ENCODE results near the gene CSMD2.
A peak's percentile ranks its signal among the peaks of the same experiment; 100 is the strongest.
"Not testable (repeated sequence)": the region's sequence is repeated elsewhere in the genome, so short reads cannot be mapped to it uniquely, and the experiment has no call there.

The CSMD2 gene

GRCh38 chr1:33516428-33516827 is 648.6 kb downstream of the CSMD2 start:
- DNase-seq = no peak

DNA sequence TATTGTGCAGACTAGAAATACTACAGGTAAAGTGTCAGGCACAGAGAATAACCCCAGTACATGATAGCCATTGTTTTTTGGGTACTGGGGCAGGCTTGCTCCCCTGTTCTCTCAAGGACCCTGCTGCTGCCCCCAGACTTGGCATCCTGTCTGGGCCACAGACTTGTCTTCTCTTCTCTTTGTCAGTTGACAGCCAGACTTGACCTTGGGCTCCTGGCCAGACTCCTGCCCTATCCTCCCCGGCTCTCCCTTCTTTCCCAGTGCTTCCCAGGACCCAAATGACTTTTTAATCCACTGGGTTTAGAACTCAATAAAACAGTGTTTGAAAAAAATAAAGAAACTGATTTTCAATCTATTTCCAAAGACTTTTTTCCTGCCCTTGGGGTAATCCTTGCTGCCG is 649.4 kb downstream of the CSMD2 start:
- DNase-seq = no peak

- DNase-seq = no peak
These were observed 649.9 kb downstream of the CSMD2 start for GRCh38 chr1:33515112-33515511.

DNA sequence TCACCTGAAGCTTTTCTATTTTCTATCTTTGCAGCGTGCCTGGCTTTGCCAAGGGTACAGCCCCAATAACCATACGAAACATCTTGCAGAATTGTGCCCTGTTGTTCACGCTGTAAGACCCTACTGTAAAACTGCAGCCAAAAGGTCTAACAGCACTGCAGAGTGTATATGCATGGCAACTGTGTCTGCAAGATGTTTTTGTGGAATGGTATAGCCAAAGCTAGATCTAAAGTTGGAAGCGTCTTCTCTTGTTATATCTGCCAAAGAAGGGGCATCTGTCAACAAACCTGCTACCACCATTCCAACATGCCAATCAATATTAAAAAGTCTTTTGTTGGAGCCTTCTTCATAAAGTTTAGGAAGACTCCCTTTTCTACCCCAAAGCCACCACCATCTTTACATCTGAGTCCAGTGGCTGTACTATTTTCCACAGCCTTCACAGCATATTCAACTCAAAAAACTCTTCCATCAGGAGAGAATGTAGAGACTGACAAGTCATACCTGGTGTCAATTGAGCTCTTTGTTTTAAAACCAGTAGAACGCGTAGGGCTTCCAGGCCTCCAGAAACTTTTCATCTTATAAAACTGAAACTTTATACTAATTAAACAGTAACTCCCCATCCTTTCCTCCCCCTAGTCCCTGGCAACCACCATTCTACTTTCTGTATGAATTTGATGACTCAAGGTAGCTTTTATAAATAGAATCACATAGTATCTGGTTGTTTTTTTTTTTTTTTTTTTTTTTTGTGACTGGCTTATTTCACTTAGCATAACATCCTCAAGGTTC is 652.6 kb downstream of the CSMD2 start:
- no peak for DNase-seq

DNA sequence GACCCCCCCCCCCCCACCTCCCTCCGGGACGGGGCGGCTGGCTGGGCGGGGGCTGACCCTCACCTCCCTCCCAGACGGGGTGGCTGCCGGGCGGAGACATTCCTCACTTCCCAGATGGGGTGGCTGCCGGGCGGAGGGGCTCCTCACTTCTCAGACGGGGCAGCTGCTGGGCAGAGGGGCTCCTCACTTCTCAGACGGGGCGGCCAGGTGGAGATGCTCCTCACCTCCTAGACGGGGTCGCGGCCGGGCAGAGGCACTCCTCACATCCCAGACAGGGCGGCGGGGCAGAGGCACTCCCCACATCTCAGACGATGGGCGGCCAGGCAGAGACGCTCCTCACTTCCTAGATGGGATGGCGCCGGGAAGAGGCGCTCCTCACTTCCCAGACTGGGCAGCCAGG is 655.8 kb downstream of the CSMD2 start:
- not testable (repeated sequence) for DNase-seq

DNA sequence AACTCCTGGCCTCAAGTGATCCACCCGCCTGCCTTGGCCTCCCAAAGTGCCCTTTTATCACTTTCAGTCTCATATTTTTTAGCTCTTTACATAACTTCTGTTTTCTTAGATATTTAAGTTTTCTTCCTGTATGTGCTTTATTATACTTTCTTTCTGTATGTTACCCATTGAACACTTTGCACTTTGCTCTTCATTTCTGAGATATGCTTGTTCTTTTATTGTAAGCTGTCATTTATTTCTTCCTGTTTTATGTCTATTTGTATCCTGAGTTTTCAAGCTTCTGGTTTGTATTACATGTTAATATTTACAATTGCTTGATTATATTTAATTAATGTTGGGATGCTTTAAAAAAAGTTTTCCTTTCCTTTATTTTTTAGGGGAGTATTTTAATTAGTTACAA is 656.9 kb downstream of the CSMD2 start:
- no peak for DNase-seq

DNA sequence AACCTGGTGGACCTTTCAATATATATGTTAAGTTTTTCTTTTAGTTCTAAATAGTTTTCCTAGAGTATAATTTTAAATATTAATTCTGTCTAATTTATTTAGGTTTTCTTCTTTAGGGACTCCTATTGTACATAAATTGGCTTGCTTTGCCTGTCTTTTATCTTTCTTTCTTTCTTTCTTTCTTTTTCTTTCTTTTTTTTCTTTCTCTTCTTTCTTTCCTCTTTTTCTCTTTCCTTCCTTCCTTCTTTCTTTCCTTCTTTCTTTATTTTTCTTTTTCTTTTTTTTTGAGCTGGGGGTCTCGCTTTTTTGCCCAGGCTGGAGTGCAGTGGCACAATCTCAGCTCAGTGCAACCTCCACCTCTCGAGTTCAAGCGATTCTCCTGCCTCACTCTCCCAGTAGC is 657.4 kb downstream of the CSMD2 start:
- no peak for DNase-seq

DNA sequence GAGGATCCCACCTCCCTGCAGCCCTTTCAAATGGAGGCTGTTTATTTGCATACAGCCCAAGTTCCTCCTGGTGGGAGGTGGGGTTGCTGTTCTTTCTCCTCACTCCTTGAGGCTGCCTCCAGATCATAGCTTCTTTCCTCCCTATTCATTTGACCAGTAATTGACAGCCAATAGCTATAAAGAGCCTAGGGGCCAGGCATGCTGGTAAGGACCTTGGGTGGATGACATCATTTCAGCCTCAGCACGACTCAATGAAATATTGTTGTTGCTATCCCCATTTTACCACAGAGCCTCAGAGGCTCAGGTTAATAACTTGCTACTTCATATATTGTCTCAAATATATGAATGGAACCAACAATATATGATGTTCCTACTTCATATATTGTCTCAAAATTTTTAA is 661.5 kb downstream of the CSMD2 start:
- no peak for DNase-seq

GRCh38 chr1:33502726-33503125 is 662.3 kb downstream of the CSMD2 start:
- DNase-seq = no peak

DNA sequence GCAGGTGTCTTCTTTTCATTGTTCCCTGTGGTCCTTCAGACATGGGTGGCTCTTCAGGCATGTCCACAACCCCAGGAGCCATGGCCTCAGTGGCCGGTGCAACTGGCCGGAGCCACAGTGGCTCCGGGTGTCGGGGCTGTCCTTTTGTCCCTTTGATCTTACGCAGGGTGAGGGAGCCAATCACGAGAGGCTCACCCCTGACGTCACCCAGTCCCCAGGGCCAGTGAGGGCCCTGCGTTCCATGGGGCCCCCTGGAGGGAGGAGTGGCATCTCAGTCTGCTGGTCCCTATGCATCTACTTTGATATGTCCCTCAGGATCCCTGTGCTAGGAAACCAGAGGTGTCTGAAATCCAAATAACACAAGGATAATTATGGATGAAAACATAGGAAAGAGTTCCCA is 663.3 kb downstream of the CSMD2 start:
- DNase-seq = no peak

- DNase-seq = no peak
These were observed 663.7 kb downstream of the CSMD2 start for GRCh38 chr1:33501309-33501708.

GRCh38 chr1:33500547-33500946 is 664.5 kb downstream of the CSMD2 start:
- DNase-seq = no peak

GRCh38 chr1:33497410-33497809 is 667.6 kb downstream of the CSMD2 start:
- no peak for DNase-seq

GRCh38 chr1:33494929-33495328 is 670.1 kb downstream of the CSMD2 start:
- no peak for DNase-seq

DNA sequence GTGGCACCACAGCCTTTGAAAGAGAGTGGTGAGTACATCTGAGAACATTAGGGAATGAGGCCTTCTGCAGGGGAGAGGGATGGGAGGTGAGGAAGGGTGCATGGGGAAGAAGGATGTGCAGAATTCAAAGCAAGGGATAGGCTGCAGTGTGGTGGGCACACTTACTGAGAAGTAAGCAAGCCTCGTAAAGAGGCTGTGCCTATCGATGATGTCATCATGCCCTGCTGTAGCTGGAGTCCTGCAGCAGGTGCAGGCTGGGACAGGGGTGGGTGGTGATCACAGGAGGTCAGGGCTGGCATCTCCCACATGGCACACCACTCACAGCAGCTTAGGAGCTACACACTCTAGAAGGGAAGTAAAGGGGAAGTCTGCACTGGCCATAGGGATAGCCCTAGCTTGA is 676.4 kb downstream of the CSMD2 start:
- DNase-seq = no peak

DNA sequence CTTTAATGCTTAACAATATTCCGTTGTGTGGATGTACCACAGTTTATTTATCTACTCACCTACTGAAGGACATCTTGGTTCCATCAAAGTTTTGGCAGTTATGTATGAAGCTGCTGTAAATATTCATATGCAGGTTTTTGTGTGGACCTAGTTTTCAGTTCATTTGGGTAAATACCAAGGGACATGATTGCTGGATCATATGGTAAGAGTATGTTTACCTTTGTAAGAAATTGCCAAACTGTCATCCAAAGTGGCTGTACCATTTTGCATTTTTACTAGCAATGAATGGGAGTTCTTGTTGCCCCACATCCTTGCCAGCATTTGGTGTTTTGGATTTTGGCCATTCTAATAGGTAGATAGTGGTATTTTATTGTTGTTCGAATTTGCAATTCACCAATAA is 682.6 kb downstream of the CSMD2 start:
- DNase-seq = no peak

DNA sequence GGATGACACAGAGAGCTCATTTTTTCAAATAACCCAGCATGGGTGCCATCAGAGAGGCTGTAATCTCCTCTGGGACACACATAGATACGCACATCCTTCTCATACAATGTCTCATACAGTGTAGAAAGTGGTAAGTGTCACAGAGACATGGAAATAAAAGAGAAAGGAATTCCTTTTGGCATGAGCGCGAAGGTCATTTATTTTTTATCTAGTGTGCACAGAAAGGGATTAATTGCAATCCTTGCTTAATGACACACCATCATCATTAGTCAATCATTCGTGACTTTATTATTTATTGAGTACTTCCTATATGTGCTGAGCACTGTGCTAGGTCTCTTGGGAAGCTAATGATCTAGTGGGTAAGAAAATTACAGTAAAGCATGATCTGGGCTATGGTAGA is 687.6 kb downstream of the CSMD2 start:
- no peak for DNase-seq

- DNase-seq = no peak
These were observed 691.1 kb downstream of the CSMD2 start for GRCh38 chr1:33473900-33474299.

GRCh38 chr1:33472269-33472980 is 692.6 kb downstream of the CSMD2 start, which contains the start of gene ZSCAN20:
Gene ZSCAN20, plus strand, starts transcription at chr1:33472645. Its CDS starts 6,644 bp downstream, at chr1:33479289.
- peak; percentile 96 for DNase-seq

DNA sequence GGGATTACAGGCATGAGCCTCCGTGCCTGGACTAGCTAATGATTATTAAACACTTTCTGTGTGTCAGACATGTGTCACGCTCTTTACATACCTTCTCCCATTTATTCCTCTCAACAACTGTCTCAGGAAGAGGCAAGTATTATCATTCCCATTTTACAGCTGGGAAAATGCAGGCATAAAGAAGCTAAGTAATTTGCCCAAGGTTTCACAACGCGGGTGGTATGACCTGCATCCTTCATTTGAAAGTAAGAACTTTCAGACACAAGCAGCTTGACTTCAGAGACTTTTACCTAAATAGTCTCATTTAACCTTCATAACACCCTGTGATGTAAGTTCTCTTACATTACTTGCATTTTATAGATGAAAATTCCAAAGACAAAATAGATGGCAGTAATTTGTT is 693.6 kb downstream of the CSMD2 start:
- no peak for DNase-seq

DNA sequence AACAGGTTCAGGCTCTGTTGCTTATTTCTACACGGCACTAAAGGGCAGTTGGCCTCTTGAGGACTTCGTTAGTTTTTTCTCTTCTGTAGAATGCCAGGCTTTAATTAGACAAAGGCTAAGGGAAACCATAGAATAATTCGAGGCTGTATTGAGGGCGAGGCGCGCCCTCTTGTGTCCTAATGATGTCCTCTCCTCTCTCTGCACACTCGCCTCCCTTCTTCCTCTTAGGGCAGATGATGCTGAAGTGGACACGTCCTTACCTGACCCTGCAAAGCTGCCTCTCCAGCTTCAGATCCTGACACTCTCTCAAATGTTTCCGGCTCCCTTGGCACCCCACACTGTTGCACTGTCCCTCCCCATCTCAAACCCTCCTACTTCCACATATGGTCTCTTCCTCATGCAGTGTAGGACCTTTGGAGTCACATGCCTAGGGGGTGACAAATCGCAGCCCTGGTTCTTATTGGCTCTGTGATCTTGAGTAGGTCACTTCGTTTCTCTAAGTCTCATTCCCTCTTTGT is 694.5 kb downstream of the CSMD2 start:
- peak; percentile 74 for DNase-seq

DNA sequence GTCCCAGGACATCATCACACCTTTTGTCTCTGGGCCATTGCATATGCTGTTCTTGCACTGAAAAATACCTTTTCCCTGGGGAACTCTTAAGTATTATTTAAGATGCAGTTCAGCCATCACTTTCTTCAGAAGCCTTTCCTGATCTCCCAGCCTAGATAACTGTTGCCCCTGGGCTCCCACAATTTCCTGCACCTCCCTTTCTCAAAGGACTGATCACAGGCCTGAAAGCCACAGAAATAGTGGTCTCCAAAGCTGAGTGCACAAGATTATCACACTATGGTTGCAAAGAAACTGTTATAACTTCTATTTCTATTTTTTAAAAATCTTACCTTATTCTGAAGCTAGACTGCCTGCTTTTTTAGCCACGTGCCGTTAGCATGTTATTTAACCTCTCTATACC is 695.3 kb downstream of the CSMD2 start:
- DNase-seq = no peak

DNA sequence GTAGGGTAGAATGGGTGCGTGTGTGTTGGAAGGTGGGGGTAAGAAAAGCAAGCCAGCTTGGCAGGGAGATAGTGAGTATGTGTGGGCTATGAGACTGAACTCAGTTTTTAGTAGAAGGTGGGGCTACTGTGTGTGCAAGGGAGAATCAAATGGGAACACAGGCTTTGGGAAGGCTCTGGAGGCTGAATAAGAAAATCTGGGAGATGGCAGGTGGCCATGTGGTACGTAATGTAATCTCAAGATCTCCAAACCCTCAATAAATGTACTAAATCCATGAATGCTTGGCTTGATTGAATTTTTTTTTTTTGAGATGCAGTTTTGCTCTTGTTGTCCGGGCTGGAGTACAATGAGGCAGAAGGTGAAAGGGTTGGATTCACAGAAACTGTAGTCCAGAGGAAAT is 696.1 kb downstream of the CSMD2 start:
- no peak for DNase-seq

- no peak for DNase-seq
These were observed 696.5 kb downstream of the CSMD2 start for GRCh38 chr1:33468531-33468930.
